ENCODE measurements around the gene PFKM.
"Not testable (repeated sequence)": the region's sequence is repeated elsewhere in the genome, so short reads cannot be mapped to it uniquely, and the experiment has no call there.

Gene PFKM

GRCh38 chr12:48105321-48105866 lies 13.8 kb upstream of the PFKM start:
- no peak for TF ChIP-seq FOXP2 (optimal IDR thresholded peaks at IDR 0.05; ENCODE audit: control extremely low read depth, extremely low read length, insufficient read depth)
- no peak for TF ChIP-seq EZH2 (IDR thresholded peaks at IDR 0.05)
- no peak for TF ChIP-seq POLR2AphosphoS5 (IDR thresholded peaks at IDR 0.05; ENCODE audit: borderline replicate concordance, low read depth, low read length)
- Histone ChIP-seq H3K36me3 (ENCODE audit: insufficient read depth, low read length) (0 out of 2 replicates have a peak, but pooled peaks cover 3% of the 10 kb centered on the region), H3K4me3 (peak overlapping the region; percentile 88), H3K9me3 (ENCODE audit: low read depth, low read length) (no peaks in the 10 kb centered on the region), H3K27ac (peak overlapping the region; percentile 94; the same call in 1 of the 2 replicates), H3K9ac (ENCODE audit: insufficient read length) (peak overlapping the region; percentile 93)
- DNase-seq (ENCODE audit: low read depth, low spot score) = no peak

GRCh38 chr12:48105867-48106680 lies 13.1 kb upstream of the PFKM start, which contains the start of gene SENP1:
Gene SENP1, minus strand, starts transcription at chr12:48106079. Its CDS starts 4,607 bp downstream, at chr12:48101472.
- Histone ChIP-seq H3K9ac (ENCODE audit: insufficient read length) (peak within 1 kb of the TSS; percentile 93), H3K4me3 (peak within 1 kb of the TSS; percentile 88)
- DNase-seq (ENCODE audit: low read depth, low spot score) = peak; percentile 72

GRCh38 chr12:48106681-48107613 lies 12.2 kb upstream of the PFKM start:
- DNase-seq (ENCODE audit: low read depth, low spot score) = no peak
- peak overlapping the region; percentile 93 for H3K9ac ChIP-seq (ENCODE audit: insufficient read length)
- TF ChIP-seq POLR2AphosphoS5 (IDR thresholded peaks at IDR 0.05; ENCODE audit: borderline replicate concordance, low read depth, low read length) (no peak), EZH2 (IDR thresholded peaks at IDR 0.05) (no peak), FOXP2 (optimal IDR thresholded peaks at IDR 0.05; ENCODE audit: control extremely low read depth, extremely low read length, insufficient read depth) (no peak)
- no peaks in the 10 kb centered on the region for H3K36me3 ChIP-seq (ENCODE audit: insufficient read depth, low read length)
- H3K27ac ChIP-seq = peak overlapping the region; percentile 94
- no peaks in the 10 kb centered on the region for H3K9me3 ChIP-seq (ENCODE audit: low read depth, low read length)
- peak overlapping the region; percentile 88 for H3K4me3 ChIP-seq

More at GRCh38 chr12:48105867-48106680, 13.1 kb upstream of the PFKM start, which contains the start of gene SENP1:
- no peaks in the 10 kb centered on the region for H3K36me3 ChIP-seq (ENCODE audit: insufficient read depth, low read length)
- TF ChIP-seq FOXP2 (optimal IDR thresholded peaks at IDR 0.05; ENCODE audit: control extremely low read depth, extremely low read length, insufficient read depth) = no peak
- TF ChIP-seq POLR2AphosphoS5 (IDR thresholded peaks at IDR 0.05; ENCODE audit: borderline replicate concordance, low read depth, low read length) = peak; percentile 42; the same call in 1 of the 2 replicates
- H3K9me3 ChIP-seq (ENCODE audit: low read depth, low read length) = no peaks in the 10 kb centered on the region
- H3K27ac ChIP-seq = peak within 1 kb of the TSS; percentile 94

- H3K9ac ChIP-seq (ENCODE audit: insufficient read length) = no peak overlapping the region
- DNase-seq (ENCODE audit: low read depth, low spot score) = no peak
- TF ChIP-seq FOXP2 (optimal IDR thresholded peaks at IDR 0.05; ENCODE audit: control extremely low read depth, extremely low read length, insufficient read depth) = no peak
- no peak for TF ChIP-seq EZH2 (IDR thresholded peaks at IDR 0.05)
- TF ChIP-seq POLR2AphosphoS5 (IDR thresholded peaks at IDR 0.05; ENCODE audit: borderline replicate concordance, low read depth, low read length) = no peak
- H3K27ac ChIP-seq = no peak overlapping the region
- no peaks in the 10 kb centered on the region for H3K9me3 ChIP-seq (ENCODE audit: low read depth, low read length)
- H3K4me3 ChIP-seq = no peak overlapping the region
- H3K36me3 ChIP-seq (ENCODE audit: insufficient read depth, low read length) = no peaks in the 10 kb centered on the region
These were observed 9.7 kb upstream of the PFKM start for GRCh38 chr12:48109424-48109823.

- TF ChIP-seq EZH2 (IDR thresholded peaks at IDR 0.05) (no peak), POLR2AphosphoS5 (IDR thresholded peaks at IDR 0.05; ENCODE audit: borderline replicate concordance, low read depth, low read length) (no peak), FOXP2 (optimal IDR thresholded peaks at IDR 0.05; ENCODE audit: control extremely low read depth, extremely low read length, insufficient read depth) (no peak)
- H3K9me3 ChIP-seq (ENCODE audit: low read depth, low read length) = no peaks in the 10 kb centered on the region
- DNase-seq (ENCODE audit: low read depth, low spot score) = no peak
- no peak overlapping the region for H3K9ac ChIP-seq (ENCODE audit: insufficient read length)
- no peak overlapping the region for H3K27ac ChIP-seq
- H3K4me3 ChIP-seq = no peak overlapping the region
- no peaks in the 10 kb centered on the region for H3K36me3 ChIP-seq (ENCODE audit: insufficient read depth, low read length)
These were observed 8.4 kb upstream of the PFKM start for GRCh38 chr12:48110691-48111311.

- not testable (repeated sequence) for H3K9ac ChIP-seq (ENCODE audit: insufficient read length); H3K27ac ChIP-seq; H3K4me3 ChIP-seq; H3K9me3 ChIP-seq (ENCODE audit: low read depth, low read length); H3K36me3 ChIP-seq (ENCODE audit: insufficient read depth, low read length); DNase-seq (ENCODE audit: low read depth, low spot score)
These were observed 7.9 kb upstream of the PFKM start for GRCh38 chr12:48111312-48111693.

- H3K9ac ChIP-seq (ENCODE audit: insufficient read length) = no peak overlapping the region
- no peak for TF ChIP-seq EZH2 (IDR thresholded peaks at IDR 0.05)
- TF ChIP-seq FOXP2 (optimal IDR thresholded peaks at IDR 0.05; ENCODE audit: control extremely low read depth, extremely low read length, insufficient read depth) = no peak
- no peak for TF ChIP-seq POLR2AphosphoS5 (IDR thresholded peaks at IDR 0.05; ENCODE audit: borderline replicate concordance, low read depth, low read length)
- H3K27ac ChIP-seq = no peak overlapping the region
- no peaks in the 10 kb centered on the region for H3K36me3 ChIP-seq (ENCODE audit: insufficient read depth, low read length)
- no peak overlapping the region for H3K4me3 ChIP-seq
- no peaks in the 10 kb centered on the region for H3K9me3 ChIP-seq (ENCODE audit: low read depth, low read length)
- DNase-seq (ENCODE audit: low read depth, low spot score) = no peak
These were observed 3.2 kb upstream of the PFKM start for GRCh38 chr12:48115957-48116356.

All from SK-N-MC (cell line).